Ammon's horn (tissue), 1 donor: Measurements from ENCODE around the gene RASSF5.
"Not testable (repeated sequence)": the region's sequence is repeated elsewhere in the genome, so short reads cannot be mapped to it uniquely, and the experiment has no call there.

Source experiments
- DNase-seq: peaks from one replicate; pipeline ENCODE4 v3.0.0-alpha.2; 2016; ENCODE audit warnings: low spot score

Gene RASSF5

DNA sequence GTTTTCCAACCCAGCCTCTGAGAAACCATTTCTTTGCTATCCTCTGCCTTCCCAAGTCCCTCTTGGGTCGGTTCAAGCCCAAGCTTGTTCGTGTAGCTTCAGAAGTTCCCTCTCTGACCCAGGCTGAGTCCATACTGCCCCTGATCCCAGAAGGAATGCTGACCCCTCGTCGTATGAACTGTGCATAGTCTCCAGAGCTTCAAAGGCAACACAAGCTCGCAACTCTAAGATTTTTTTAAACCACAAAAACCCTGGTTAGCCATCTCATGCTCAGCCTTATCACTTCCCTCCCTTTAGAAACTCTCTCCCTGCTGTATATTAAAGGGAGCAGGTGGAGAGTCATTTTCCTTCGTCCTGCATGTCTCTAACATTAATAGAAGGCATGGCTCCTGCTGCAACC is 81.2 kb downstream of the RASSF5 start:
- DNase-seq, result no peak

DNA sequence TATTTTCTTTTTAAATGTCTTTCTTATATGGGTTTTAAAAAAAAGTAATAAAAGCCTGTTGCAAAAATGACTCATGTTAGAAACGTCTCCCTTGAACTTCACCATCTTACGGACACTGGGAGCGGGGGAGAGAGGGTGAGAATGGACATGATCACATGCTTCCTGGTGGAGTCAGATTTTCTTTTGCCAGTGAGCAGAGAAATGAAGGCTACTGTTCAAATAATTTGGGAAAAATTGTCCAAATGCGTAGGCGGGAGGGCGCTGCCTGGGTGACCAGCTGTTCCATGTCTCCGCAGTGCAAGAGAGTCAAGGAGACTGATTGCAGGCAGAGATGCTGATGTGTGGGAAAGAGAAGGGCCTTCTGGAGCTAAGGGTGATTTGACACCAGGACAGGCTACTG is 81.9 kb downstream of the RASSF5 start:
- no peak for DNase-seq

DNA sequence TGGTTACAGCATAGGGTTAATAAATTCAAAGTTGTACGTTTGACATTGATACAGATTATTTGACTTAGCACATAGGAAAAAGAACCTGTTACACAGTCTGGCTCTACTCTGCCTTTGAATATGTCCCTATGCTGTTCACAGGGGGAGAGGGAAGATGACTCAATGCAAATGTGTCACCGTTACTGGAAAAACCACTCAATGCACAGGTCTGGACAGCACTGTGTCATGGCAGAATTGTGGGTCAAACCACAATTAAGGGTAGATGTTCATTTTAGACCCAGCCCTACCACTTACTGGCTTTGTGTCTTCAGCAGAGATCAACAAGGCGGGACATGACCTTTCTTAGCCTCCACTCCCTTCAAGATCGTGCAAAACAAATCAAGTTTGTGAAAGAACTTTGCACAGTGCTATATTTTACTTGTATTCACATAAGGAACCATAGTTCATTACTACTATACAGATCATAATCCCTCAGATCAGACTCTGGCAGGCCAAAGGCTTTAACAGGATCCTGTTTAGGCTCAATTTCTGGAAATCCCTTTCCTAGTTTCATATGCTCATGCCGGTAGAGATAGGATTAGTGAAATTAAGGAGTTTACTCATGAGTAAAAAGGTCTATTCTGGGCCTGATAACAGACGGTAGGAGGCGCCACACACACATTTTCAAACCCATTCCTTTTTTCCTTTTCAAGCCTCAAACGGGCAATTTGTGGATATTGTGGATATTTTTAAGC is 82.9 kb downstream of the RASSF5 start:
- no peak for DNase-seq

DNA sequence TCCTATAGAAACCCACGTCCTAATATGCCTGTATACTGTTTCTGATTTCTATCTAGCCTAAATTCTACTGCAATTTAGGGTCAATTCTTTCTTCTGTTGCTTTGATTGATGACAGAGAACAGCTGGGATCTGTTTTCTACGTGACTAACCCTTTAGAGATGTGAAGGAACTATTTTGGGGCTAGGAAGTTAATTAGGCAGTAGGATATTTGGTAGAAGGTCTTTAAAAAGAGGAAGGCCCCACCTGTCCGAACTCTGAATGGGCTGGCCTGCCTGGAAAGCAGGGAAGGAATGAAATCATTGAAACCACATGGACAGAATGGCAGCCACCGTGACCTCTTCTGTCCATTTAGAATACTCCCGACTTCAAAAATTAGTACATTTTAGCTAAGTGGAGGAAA is 83.9 kb downstream of the RASSF5 start:
- no peak for DNase-seq

DNA sequence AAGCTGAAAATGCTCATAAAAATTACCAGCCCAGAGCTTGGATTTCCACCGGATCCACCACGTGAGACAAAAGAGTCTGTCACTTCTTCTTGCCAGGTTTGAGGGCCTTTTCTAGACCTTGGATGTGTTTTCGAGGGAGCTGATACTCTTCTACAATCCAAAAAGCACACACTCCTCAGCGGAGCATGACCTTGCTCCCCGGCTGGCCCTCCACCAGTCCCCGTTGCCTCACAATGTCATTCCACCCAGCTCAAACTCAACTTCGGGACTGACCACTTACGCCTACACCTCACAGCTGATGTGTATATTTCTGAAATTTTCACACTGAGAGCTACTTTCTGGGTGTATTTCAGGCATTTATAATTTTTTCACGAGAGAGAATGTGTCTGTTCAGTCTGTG is 84.4 kb downstream of the RASSF5 start:
- DNase-seq, result no peak

DNA sequence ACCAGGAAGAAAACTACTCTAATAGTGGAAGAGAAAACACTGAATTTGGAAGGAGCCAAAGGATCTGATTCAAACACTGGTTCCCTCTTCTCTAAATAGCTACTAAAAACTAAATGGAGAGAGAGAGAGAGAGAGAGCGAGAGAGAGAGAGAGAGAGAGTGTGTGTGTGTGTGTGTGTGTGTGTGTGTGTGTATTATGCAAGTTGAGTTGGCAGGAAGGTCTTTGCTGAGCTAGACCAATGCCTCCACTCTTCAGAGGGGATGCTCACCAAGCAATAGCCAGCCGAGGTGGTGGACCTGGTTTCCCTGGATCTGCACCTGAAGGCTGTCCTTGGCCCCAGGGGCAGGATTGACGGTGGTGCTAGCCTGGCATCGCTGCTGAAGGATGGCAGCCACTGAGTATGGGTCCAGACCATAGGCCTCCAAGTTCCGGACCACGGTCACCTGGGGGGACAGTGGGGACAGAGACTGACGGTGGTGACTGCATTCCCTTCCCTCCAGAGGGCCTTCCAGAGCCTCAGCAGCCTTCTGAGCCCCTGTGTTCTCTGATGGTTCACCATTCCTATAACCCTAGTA is 86.1 kb downstream of the RASSF5 start:
- no peak for DNase-seq

DNA sequence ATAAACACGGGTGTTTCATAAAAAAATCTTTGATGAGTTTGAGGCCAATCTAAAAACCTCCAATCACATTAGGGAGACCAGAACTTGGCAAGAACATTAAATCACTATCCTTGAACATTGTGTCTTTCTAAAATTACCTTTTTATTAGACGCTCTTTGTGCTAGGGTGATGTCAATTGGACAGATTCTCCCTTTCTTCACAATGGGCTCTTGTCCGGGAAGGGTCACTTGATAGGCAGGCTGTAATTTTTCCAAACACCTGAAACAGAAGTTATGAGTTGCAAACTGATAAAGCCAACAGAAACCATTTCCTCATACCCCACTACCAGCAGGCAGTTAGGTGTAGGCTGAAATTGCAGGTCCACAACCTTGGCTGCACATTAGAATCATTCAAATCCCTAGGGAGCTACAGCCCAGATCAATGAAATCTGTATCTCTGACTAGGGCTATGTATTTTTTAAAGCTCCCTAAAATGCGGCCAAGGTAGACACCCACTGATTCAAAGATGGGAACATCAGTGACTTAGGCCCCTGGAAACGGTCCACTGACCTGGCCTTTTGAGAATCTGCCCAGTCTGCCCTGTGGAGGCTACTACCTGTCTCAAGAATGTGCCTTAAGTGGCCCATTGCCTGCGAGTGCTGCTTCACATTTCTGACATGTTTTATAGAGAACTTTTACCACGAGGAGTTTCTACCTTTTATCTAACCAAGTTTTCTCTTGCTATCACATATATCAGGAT is 88.4 kb downstream of the RASSF5 start:
- DNase-seq, result no peak

DNA sequence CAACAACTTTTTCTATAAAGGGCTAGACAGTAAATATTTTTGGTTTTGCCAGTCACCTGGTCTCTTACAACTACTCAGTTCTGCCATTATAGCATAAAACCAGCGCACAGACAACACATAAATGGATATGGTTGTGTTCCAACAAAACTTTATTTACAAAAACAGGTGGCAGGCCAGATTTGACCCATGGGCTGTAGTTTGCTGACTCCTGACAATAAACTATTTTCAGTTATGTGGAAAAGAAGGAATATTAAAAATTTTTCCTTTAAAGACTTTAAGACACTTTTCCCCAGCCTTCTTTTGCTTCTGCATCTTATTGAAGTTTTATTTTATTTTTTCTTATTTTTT is 89.0 kb downstream of the RASSF5 start:
- DNase-seq, result no peak

DNA sequence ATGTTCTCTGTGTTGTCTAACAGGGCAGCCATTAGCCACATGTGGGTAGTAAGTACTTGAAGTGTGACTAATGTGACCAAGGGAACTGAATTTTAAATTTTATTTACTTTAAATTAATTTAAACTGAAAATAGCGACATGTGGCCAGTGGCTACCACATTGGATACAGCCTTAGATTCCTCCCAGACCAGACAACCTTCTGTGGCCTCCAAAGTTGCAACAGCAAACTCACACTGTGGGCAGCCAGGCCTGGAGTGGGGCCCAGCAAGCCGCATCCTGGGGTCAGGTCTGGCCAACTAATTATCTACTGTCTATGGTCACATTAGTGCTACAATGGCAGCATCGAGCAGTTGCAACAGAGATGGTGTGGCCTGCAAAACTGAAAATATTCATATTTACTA is 93.2 kb downstream of the RASSF5 start:
- DNase-seq, result no peak

DNA sequence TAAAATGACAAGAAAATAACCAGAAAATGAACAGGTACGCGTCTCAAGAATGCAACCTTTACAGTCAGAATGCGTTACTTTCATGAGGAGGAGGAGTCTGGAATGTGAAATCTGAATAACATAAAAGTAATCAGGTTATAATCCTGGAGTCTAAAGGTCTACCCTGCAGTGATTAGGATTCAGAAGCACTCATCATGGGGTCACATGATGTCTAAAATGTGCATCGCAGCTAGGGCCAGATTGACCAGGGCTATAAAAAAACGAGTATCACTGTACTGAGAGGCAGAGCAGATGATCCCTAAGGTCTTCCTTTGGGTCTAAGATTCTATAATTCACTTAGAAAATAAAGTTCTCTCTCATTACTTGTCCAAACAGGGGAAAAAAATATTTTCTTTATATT is 97.5 kb downstream of the RASSF5 start:
- no peak for DNase-seq

DNA sequence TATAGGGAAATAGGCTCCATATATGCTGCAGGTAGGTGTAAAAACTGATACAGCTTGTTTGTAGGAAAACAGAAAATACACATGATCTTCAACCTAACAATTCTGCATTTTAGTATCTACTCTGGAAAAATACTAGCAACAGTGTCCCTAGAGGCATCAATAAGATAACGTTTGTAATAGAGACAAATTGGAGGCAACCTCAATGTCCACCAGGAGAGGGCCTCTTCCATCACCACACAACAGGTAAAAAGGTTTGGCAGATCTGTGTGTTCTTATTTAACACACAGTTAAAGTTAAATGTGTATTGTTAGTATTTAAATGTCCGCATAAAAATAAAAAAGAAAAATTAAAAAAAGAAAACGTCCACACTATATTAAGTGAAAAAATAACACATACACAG is 99.5 kb downstream of the RASSF5 start:
- DNase-seq, result no peak

DNA sequence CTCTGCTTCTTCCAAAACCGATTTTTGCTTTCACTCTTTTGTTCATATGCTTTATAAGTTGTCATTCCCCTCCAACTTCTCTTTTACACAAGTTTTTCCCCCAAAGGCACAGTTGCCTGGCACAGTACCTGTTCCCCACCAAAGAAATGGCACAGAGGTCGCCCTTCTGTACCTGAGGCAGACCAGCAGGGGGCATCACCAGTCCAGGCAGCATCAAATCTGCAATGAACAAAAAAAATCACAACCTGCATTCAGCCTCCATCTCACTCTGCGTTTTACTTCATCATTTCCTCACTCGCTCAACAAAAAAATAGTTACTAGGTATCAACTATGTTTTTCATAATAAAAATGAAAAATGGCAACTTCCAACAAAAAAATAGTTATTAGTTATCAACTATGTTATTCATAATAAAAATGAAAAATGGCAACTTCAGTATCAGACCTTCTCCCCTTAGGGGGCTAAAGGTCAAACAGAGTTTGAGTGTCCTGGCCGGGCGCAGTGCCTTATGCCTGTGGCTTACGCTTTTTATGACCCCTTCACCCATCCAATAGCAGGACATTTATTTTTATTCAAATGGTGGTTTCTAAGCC is 100.9 kb downstream of the RASSF5 start:
- peak; percentile 41 for DNase-seq

DNA sequence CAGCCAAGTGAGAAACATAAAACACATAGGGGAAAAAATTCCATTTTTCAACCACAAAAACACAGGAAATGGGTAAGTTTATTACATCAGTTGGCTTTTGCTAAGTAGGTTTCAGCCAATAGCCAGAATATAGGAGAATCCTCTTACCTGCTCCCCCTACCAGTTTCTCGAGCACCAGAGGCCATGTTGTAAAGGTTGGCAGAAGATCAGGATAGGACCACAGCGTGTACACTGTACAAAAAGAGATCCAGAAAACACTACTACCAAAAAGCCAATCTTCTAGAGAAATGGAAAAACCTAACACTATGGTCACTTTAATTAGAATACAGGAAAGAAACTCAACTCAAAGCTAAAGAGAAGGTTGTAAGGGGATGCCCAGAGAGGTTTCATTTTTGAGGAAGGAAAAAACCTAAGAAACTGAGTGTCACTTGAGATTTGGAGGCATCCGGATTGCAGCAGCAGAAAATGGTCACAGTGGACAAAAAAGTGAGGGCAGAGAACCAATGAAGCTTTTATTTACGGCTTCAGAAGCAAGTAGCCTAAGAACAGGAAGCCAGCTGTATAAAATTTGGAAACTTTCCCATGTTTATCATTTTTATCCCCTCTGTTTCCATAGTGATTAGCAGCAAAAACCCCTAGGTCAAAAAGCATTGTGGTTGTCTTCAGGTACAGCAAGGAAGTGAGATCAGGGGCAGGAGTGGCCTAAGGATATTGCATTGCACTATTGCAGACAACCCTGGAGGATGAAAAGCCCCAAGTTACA is 102.1 kb downstream of the RASSF5 start:
- DNase-seq, result no peak

DNA sequence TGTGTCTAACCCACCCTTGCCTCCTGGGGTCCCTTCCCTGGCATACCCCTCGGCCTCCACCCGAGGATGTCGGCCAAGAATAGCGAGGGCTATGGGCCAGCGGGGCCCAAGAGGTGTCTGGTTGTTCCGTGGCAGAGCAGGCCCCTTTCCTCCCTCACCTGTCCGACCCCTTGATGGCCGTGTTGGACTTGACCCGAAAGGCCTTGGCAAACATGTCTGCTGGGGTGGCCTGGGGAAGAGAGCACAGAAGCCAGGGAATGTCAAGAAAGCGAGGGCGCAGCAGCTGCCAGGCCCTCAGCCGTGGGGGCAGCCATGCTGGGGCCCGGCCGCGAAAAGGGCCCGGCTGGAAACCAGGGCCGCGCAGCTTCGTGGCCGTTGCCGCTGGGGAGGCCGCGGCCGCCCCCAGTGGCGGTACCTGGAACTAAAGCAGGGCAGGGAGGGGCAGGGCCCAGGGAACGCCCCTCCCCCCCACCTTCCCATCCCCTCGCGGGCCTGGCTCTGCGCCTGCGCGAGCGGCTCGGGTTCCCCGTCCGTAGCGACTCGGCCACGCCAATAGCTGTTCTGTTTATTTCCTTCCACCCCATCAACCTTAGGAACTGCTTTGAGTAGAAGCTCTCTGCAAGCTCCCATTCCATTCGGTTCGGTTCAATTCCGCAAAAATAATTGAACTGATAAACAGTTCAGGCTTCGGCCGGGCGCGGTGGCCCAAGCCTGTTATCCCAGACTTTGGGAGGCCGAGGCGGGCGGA is 105.0 kb downstream of the RASSF5 start, which contains the start of gene EIF2D:
Gene EIF2D, minus strand, starts transcription at position 337 of the 748 bp plus-strand sequence. Its CDS starts 123 bp downstream, at position 214.
- peak; percentile 96 for DNase-seq

DNA sequence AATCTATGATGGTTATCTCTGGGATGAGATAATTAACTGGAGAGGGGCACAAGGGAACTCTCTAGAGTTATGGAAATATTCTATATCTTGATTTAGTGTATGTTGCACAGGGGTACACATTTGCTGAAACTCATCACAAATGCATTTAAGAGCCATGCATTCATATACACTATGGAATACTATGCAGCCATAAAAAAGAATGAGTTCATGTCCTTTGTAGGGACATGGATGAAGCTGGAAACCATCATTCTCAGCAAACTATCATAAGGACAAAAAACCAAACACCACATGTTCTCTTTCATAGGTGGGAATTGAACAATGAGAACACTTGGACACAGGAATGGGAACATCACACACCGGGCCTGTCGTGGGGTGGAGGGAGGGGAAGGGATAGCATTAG is 119.1 kb downstream of the RASSF5 start:
- DNase-seq, result not testable (repeated sequence)

DNA sequence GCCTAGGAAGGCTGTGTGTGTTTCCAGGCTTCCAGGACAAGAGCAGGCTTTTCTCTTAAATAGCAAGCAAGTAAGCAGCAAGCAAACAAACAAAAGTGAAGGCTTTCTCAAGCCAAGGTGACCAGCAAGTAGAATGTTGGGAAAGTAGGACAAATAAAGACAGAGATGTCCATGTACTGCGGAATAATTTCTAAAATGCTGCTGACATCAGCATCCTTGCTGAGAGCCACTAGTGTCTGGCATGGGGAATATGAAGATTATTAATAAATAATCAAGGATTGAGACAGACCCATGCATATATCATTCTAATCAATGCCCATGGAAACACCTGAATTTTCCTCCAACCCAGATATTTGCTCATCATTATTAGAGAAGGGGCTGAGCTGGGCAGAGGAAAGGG is 121.6 kb downstream of the RASSF5 start:
- DNase-seq, result no peak

DNA sequence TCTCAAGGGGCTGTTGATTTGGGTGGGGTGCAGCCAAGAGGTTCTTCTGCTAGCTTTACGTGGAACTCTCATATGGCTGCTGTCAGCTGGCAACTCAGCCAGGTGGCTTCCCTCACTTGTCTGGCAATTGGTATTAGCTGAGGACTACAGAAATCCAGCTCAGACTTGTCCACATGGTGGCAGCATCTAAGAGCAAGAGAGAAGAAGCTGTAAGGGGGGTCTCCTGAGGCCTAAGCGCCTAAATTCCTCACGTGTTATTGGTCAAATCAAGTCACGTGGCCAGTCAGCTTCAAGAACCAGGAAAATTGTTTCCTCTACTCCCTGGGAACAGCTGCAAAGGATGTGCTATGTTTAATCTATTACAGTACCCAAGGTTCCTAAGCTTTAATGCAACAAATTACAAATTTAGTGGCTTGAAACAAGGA is 123.8 kb downstream of the RASSF5 start:
- peak; percentile 70 for DNase-seq

DNA sequence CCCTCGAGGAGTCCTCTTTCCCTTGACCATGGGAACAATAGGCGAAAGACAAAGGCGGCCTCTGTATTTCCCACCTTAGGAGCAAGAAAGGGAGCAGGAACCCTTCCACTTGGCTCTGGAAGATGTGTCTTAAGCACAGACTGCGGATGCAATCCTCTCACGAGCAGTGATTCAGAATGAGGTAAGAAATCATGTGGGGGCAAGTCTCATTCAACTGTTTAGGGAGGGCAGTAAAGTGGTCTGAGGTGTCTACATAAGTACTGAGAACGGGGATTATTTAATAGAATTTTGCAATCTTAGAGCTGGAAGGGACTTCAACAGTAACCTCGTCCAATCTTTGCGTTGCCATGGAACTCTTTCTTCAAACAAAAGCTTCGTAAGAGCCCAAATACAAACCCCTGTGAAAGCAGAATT is 126.4 kb downstream of the RASSF5 start:
- DNase-seq, result no peak

DNA sequence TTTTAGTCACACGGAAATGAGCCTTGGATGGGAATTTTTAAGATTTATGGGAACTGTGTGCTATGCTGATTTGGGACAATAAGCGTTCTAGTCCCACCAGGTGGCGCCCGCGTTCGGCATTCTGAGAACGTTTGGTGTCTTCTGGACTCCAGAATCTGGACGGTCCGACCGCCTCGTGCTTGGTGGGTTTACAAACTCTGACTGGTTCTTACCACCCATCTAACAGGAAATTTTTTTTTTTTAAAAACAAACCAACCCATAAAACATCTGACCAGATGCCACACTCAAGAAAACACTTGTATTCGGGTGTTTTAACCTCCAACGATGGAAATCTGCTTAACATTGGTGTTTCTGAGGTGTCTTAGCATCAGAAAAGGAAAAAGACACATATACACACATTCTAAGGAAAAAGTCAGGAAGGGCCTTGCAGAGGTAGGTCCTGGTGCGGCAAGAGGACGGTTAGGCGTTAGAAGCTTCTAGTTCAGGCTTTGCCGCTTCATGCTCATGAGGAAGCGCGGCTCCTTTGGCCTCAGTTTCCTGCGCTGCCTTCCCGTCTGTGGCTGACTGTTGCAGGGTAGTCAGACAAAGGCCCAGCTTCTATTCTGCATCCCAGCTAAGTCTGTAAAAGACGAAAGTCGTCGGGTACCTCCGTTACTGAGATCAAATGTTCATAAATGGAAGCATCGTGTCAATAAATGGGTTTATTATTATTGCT is 127.2 kb downstream of the RASSF5 start:
- peak; percentile 94 for DNase-seq

DNA sequence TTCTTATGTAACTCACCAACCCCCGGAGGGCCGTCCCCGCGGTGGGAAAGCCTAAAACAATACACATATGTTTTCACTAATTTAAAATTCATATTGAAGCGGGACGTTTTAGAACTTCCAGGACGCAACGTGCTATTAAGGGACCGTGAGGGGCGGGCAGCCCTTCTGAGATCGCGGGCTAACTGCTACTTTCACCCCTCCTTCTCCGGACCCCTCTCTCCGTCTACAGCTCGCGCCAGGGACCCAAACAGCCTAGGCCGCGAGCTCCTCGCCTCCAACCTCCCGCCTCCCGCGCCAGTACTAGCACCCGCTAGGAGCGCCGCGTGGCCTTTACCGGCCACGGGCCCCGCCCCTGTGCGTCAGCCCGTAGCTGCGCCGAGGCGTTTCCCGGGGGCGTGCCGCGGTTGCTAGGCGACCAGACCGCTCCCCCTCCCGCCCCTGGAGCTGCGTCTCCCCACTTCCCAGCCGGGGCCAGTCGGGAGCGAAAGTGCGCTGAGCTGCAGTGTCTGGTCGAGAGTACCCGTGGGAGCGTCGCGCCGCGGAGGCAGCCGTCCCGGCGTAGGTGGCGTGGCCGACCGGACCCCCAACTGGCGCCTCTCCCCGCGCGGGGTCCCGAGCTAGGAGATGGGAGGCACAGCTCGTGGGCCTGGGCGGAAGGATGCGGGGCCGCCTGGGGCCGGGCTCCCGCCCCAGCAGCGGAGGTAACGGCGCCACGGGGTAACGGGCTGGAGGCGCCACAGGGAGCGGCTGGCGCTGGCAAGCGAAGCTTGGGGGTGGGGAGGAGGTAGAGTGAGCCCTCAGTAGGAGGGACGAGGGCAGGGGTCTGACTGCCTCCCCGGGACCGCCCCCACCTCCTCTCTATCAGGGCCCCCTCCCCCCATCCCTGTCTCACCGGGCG is 128.0 kb downstream of the RASSF5 start, which contains the start of gene DYRK3:
Gene DYRK3, plus strand, starts transcription at position 457 of the 898 bp plus-strand sequence. Its CDS starts 168 bp downstream, at position 625.
- DNase-seq, result peak; percentile 96
